HEK293T (cell line): Measurements from ENCODE around the gene OR2A12.

Experiments used
- CTCF ChIA-PET: fragments of 350-600 bp; formaldehyde crosslinking; extraction: SDS; loops from one replicate; lab custom pipeline; 2021; ENCODE audit warnings: antibody characterized with exemption, inconsistent platforms; lab: Yijun Ruan, JAX
- POLR2A ChIA-PET: fragments of 350-600 bp; formaldehyde crosslinking; extraction: SDS; loops from one replicate; lab custom pipeline; 2020; ENCODE audit warnings: antibody characterized with exemption, inconsistent platforms; lab: Yijun Ruan, JAX
- DNase-seq: peaks from one replicate; pipeline ENCODE4 v3.0.0; 2012; ENCODE audit warnings: mixed read lengths; ENCODE audit errors: extremely low spot score
- ARNT ChIP-seq: fragments of 450-650 bp; IDR thresholded peaks from 2 replicates; pipeline ENCODE4 v1.6.1; 2017; ENCODE audit warnings: mild to moderate bottlenecking
- BHLHE40 ChIP-seq: fragments of 450-650 bp; IDR thresholded peaks from 2 replicates; pipeline ENCODE4 v1.6.1; 2016; ENCODE audit warnings: mild to moderate bottlenecking, moderate library complexity, borderline replicate concordance
- CTBP1 ChIP-seq: fragments of 450-650 bp; IDR thresholded peaks from 2 replicates; pipeline ENCODE4 v1.6.1; 2016; ENCODE audit warnings: borderline replicate concordance
- ELF4 ChIP-seq: fragments of 450-650 bp; IDR thresholded peaks from 2 replicates; pipeline ENCODE4 v1.6.1; 2017; ENCODE audit warnings: antibody characterized with exemption
- FOXA1 ChIP-seq: fragments of 450-650 bp; IDR thresholded peaks from 2 replicates; pipeline ENCODE4 v1.6.1; 2016; ENCODE audit warnings: mild to moderate bottlenecking
- FOXK2 ChIP-seq: fragments of 450-650 bp; IDR thresholded peaks from 2 replicates; pipeline ENCODE4 v1.6.1; 2016; ENCODE audit warnings: mild to moderate bottlenecking
- FOXM1 ChIP-seq: fragments of 450-650 bp; IDR thresholded peaks from 2 replicates; pipeline ENCODE4 v1.6.1; 2017; ENCODE audit warnings: mild to moderate bottlenecking, borderline replicate concordance
- HDGF ChIP-seq: fragments of 450-650 bp; IDR thresholded peaks from 2 replicates; pipeline ENCODE4 v1.6.1; 2017; ENCODE audit warnings: antibody characterized with exemption, borderline replicate concordance
- L3MBTL2 ChIP-seq: fragments of 450-650 bp; conservative IDR thresholded peaks from 2 replicates; pipeline ENCODE4 v1.6.1; 2016; ENCODE audit warnings: mild to moderate bottlenecking
- LEF1 ChIP-seq: fragments of 450-650 bp; IDR thresholded peaks from 2 replicates; pipeline ENCODE4 v1.6.1; 2017; ENCODE audit warnings: mild to moderate bottlenecking, borderline replicate concordance
- NFRKB ChIP-seq: fragments of 450-650 bp; IDR thresholded peaks from 2 replicates; pipeline ENCODE4 v1.6.1; 2016; ENCODE audit warnings: mild to moderate bottlenecking, moderate library complexity
- PKNOX1 ChIP-seq: fragments of 450-650 bp; IDR thresholded peaks from 2 replicates; pipeline ENCODE4 v1.6.1; 2016
- SP1 ChIP-seq: fragments of 450-650 bp; IDR thresholded peaks from 2 replicates; pipeline ENCODE4 v1.6.1; 2017
- SUZ12 ChIP-seq: fragments of 450-650 bp; IDR thresholded peaks from 2 replicates; pipeline ENCODE4 v1.6.1; 2016; ENCODE audit warnings: mild to moderate bottlenecking
- TARDBP ChIP-seq: fragments of 450-650 bp; IDR thresholded peaks from 2 replicates; pipeline ENCODE4 v1.6.1; 2016
- ZNF384 ChIP-seq: fragments of 450-650 bp; IDR thresholded peaks from 2 replicates; pipeline ENCODE4 v1.6.1; 2016

The OR2A12 gene

GRCh38 chr7:144074374-144074773 lies 11.7 kb upstream of the OR2A12 start:
- DNase-seq: no peak
- POLR2A ChIA-PET: no interaction called here
- CTCF ChIA-PET: no interaction called here
- TF ChIP-seq NFRKB (no peak), FOXK2 (no peak), CTBP1 (no peak)

- DNase-seq: no peak
- CTCF ChIA-PET: no interaction called here
- TF ChIP-seq SP1 (no peak), HDGF (no peak), LEF1 (no peak), L3MBTL2 (no peak), SUZ12 (no peak), FOXM1 (no peak), CTBP1 (no peak), TARDBP (no peak), FOXK2 (no peak), PKNOX1 (no peak), BHLHE40 (no peak), FOXA1 (no peak), ZNF384 (no peak), NFRKB (no peak), ARNT (no peak), ELF4 (no peak)
- POLR2A ChIA-PET: no interaction called here
These were observed 652 bp downstream of the OR2A12 start for GRCh38 chr7:144086730-144087129.

- DNase-seq: no peak
- CTCF ChIA-PET: no interaction called here
- TF ChIP-seq ARNT (no peak), CTBP1 (no peak), TARDBP (no peak), PKNOX1 (no peak), HDGF (no peak), SP1 (no peak), FOXM1 (no peak), ZNF384 (no peak), NFRKB (no peak), FOXK2 (no peak)
- POLR2A ChIA-PET: no interaction called here
These were observed 1.2 kb downstream of the OR2A12 start for GRCh38 chr7:144087230-144087629.

- CTCF ChIA-PET: no interaction called here
- no peak for TF ChIP-seq CTBP1
- DNase-seq: no peak
- POLR2A ChIA-PET: no interaction called here
These were observed 4.6 kb downstream of the OR2A12 start for GRCh38 chr7:144090667-144091066.

GRCh38 chr7:144098776-144099175 lies 12.7 kb downstream of the OR2A12 start:
- ChIA-PET CTCF (no interaction called here), POLR2A (no interaction called here)
- no peak for DNase-seq
- TF ChIP-seq BHLHE40 (no peak), ELF4 (no peak), L3MBTL2 (no peak), SP1 (no peak), ZNF384 (no peak), NFRKB (no peak), PKNOX1 (no peak), FOXM1 (no peak), ARNT (no peak), FOXK2 (no peak)

- CTCF ChIA-PET: no interaction called here
- POLR2A ChIA-PET: no interaction called here
These were observed 14.5 kb downstream of the OR2A12 start for GRCh38 chr7:144100607-144101006.

GRCh38 chr7:144102041-144102440 lies 16.0 kb downstream of the OR2A12 start:
- DNase-seq: no peak
- ChIA-PET CTCF (no interaction called here), POLR2A (no interaction called here)
- TF ChIP-seq PKNOX1: no peak
- no peak for TF ChIP-seq CTBP1
- no peak for TF ChIP-seq ELF4
- no peak for TF ChIP-seq FOXM1
- no peak for TF ChIP-seq TARDBP
- TF ChIP-seq L3MBTL2: no peak
- no peak for TF ChIP-seq SP1
- TF ChIP-seq ZNF384: no peak
- no peak for TF ChIP-seq BHLHE40
- TF ChIP-seq FOXA1: no peak
- no peak for TF ChIP-seq HDGF

More at GRCh38 chr7:144100607-144101006, 14.5 kb downstream of the OR2A12 start:
- no peak for TF ChIP-seq TARDBP
- no peak for DNase-seq
